HG03558 (cell line): Measurements from ENCODE around the gene CDH18.
"Not testable (repeated sequence)": the region's sequence is repeated elsewhere in the genome, so short reads cannot be mapped to it uniquely, and the experiment has no call there.

Source experiments
- ATAC-seq: cut with Tn5 transposase; IDR thresholded peaks from one replicate; pipeline ENCODE4 v1.9.1; 2021; ENCODE audit warnings: moderate number of reproducible peaks; ENCODE audit not compliant: unreplicated experiment; ENCODE audit errors: extremely low read depth

Gene CDH18

DNA sequence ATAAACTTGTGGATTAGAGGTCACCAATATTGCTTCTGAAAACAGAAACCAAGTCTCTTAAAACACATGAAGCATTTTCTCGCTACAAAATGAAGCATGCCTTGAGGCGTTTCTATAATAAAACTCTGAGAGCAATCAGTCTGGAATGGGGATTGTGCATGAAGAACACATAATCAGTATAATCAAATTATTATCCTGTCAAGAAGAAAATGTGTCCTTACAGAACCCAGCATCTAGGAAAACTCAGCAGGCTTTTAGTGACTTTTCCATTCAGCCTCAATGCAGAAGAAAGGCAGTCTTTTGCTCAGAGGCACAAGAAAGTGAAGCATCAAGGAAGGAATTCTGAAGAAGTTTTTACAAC, 121.9 kb downstream of the CDH18 start:
- no peak for ATAC-seq

DNA sequence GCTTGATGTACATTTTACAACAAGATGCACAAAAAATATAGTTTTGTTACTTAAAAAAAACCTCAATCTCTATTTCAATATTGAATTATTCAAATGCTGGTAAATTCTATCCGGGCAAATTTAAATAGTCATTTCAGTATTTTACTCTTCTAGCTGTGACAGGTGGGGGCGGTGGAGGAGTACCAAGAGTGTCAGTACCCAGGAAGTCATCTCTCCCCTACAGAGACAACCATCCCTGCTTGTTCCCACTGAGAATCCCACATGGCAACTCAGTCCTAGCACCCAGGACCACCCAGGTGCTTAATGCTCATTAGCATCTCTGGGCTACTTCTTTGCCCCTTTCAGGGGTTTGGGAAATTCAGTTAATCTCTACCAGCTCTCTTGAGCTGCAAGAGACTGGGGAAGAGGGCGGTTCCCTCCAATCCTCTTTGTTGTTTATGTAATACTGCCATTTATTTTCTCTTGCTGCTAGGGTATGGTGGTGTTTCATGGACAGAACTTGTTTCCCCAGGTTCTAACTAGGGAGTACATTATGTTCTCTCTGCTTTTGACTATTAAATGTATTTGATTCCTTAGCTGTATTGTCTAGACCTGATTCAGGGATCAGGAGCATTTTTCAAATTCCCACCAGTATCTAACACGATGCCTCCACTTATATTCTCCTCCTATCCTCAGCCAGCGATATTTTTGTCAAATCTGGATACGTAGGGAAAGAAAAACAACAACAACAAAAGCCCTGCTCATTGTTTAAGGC, 122.5 kb downstream of the CDH18 start:
- no peak for ATAC-seq

DNA sequence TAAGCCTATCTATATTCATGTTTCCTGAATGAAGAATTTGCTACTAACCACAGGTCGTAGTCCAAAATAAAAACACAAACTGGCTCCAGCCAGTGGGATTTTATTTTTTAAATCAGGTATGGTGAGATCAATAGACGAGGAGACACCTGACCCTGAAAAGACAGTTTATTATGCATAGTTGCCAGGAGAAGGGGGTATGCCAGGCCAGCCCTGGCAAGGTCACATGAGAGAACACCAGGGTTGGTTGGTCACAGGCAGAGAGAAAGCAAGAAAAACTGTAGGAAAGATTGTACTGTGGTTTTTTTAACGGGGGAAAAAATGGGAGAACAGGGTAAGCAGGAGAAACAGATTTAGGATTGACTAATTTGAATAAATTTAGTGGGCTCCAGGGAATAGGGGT, 125.3 kb downstream of the CDH18 start:
- no peak for ATAC-seq

DNA sequence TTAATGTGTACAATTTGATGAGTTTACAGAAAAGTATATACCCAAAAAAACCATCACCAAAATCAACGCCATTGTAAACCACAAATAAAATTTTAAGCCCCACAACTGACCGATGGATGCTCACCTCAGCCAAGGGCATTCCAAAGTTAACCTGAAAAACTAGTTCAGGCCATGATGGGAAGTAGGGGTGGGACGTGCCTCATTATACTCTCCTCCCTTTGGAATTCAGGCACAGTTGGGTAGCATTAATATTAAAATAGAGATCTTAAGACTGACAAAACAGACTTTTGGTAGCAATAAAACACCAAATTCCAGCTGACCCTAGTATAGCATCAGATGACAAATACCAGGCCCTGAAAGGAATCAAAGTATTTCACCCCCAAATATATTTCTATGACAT, 129.0 kb downstream of the CDH18 start:
- ATAC-seq: no peak

DNA sequence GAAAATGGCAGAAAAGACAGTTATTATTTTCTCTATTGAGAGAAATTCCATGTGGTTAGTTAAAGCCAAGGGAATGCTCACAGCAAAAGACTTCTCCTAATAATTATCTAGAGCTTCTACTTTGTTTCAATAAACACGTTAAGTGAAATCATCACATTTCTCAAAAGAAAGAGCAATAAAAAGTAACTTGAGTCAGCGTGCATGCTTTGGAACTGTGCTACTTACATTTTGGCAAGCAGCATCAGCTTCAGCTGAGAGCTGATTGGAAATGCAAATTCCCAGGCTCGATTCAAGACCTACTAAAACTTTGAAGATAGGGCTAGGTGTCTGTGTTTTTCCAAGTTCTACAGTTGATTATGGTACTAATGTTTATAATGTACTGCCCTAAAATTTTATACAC, 132.1 kb downstream of the CDH18 start:
- ATAC-seq: no peak

DNA sequence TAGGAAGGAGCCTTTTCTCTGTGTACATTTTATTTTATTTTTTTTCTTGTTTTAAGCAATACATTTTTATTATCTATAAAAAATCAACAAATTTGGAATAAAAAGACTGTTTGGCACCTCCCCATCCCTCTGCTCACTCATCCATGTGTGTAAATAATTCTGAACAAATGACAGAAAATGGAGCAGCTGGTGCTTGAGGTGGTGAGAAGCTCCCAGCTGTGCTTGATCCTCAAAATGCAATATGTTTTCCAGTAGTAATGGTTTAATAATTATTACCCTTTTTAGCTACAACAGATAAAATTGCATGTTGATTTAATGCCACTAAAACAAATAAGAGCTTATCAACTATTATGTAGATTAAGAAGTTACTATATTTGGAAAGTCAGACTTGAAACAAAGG, 132.5 kb downstream of the CDH18 start:
- ATAC-seq: no peak

- no peak for ATAC-seq
These were observed 133.0 kb downstream of the CDH18 start for GRCh38 chr5:19855031-19855430.

GRCh38 chr5:19853616-19854240, 134.3 kb downstream of the CDH18 start:
- no peak for ATAC-seq

DNA sequence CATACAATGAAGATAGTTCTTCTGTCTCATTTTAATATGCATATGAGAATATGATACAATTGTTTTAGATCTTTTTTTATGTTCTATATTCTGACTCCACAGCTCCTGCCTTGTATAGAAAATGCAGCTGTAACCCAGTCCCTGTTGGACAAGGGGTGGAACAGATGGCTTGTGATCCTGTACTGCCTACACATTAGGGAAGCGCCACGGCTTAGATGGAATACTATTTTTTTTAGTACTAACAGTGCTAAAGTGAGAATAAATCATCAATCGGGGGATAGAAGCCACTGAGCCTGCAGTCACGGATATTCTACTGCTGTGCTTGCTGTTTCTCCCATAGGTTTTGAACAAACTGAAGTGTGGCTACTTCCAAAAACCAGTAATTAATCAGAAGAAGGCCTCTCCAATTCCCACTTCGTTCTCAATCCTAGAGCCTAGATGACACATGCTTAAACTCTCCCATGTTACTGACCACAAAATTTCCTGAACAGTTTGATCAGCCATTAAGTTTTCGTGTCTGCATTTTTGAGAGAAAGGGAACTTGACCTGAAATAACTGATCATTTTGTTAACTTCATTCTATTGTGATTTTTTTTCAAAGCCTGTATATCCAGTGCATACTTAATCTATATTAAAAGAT, 150.3 kb downstream of the CDH18 start:
- ATAC-seq: no peak

- ATAC-seq: no peak
These were observed 152.6 kb downstream of the CDH18 start for GRCh38 chr5:19835442-19835841.

- not testable (repeated sequence) for ATAC-seq
These were observed 175.3 kb downstream of the CDH18 start for GRCh38 chr5:19812720-19813119.

- no peak for ATAC-seq
These were observed 181.2 kb downstream of the CDH18 start for GRCh38 chr5:19806756-19807155.

DNA sequence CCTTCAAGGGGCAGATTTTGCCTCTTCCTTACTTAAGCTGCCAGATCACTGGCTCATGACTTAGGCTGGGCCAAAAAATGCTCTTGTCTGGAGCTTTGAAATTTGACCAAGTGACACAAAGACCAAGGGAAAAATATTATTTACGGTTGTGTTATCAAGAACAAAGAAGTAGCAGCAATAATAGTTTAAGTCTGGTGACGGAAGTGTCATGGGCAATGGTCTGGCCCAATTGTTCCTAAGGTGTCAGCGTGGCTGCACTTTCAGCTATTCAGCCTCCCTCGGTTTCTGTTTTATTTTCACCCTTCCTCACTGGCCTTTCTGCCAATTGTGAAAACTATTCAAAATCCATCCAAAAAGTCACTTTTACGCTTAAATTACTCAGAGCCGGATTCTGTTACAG, 185.3 kb downstream of the CDH18 start:
- no peak for ATAC-seq

GRCh38 chr5:19795218-19795617, 192.8 kb downstream of the CDH18 start:
- no peak for ATAC-seq

DNA sequence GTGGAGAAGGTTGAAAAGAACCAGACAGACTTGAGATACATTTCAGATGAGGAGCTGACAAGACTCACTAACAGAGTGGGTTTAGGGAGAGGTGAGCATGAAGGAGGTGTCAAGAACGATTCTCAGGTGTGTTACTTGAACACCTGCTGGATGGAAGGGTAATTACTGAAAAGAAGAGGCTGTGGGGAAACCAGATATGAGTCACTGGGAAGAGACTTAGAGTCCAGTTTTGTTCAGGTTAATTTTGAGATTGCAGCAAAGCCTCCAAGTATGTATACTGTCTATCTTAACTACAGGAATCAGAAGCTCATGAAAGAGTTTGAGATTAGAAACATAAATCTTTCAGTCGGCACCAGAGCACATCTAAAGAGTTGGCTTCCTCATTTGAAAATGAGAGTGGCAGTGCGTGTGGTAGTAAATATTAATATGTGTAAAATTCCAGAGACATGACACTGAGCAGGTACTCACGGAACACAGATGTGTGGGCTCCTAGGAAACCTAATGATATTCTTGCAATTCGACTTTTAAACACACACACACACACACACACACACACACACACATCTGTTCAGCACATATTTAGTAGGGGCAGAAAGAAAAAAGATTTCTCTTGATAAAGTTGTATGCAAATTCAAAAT, 197.1 kb downstream of the CDH18 start:
- ATAC-seq: no peak

- no peak for ATAC-seq
These were observed 205.4 kb downstream of the CDH18 start for GRCh38 chr5:19782566-19782965.

DNA sequence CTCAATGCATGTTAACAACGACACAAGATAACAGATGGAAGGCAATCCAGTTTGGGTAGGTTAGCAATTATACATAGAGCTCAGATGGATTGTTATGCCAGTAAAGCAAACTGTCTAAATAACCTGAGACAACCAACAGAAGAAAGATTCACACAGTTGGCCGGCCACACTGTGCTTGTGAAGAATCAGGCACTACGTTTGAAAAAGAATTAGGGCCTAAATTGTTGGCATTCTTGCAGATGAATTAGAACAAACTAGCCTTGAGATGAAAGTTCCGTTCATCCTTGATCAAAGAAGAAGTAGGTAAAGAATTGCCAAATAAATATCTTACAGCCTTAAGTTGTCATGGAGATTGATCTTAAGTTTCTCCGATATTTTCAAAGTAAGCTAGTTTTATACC, 210.6 kb downstream of the CDH18 start:
- ATAC-seq: no peak

- not testable (repeated sequence) for ATAC-seq
These were observed 211.1 kb downstream of the CDH18 start for GRCh38 chr5:19776886-19777285.

DNA sequence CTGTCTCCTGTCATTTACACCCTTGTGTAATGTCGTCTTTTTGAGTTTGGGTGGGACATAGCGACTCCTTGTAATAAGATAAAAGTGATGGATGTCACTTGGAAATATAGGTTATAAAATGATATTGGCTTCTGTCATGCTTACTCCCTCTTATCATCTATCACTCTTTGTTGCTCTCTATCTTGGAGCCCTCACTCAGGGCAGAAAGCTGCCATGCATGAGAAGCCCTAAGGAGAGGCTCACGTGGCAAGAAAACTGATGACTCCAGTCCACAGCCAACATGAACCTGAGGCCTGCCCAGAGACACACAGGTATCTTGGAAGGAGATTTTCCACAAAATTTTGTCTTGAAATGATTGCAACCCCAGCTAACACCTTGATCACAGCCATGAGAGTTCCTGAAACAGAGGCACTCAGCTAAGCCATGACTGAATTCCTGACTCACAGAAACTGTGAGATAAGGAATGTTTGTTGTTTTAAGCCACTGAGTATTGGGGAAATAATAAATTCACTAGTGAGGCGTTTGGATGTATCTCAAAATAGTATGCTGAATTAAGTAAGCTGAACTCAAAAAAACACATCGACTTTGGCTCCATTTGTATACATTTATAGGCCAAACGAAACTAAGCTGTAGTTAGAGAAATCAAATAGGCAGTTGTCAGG, 216.7 kb downstream of the CDH18 start:
- ATAC-seq: no peak

GRCh38 chr5:19770396-19770795, 217.6 kb downstream of the CDH18 start:
- ATAC-seq: no peak

DNA sequence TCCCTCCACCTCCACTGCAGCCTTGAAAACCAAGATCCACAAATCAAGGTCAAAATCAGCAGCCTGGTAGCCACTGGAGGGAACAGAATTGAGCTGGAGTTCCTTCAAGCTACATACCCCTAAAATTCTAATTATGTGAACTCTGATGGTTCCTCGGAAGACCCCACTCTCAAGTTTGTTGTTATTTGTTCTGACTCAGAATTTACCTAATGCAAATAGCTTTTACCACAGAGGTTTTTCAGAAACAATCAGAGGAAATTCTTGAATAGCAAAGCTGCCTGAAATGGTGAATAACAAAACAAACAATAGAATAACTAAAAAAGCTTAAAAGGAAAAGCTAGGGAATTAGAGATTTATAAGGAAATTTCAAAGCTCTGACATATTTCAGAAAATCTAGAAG, 220.0 kb downstream of the CDH18 start:
- ATAC-seq: no peak
